ENCODE measurements around the gene STX8.
"Not testable (repeated sequence)": the region's sequence is repeated elsewhere in the genome, so short reads cannot be mapped to it uniquely, and the experiment has no call there.

The STX8 gene

DNA sequence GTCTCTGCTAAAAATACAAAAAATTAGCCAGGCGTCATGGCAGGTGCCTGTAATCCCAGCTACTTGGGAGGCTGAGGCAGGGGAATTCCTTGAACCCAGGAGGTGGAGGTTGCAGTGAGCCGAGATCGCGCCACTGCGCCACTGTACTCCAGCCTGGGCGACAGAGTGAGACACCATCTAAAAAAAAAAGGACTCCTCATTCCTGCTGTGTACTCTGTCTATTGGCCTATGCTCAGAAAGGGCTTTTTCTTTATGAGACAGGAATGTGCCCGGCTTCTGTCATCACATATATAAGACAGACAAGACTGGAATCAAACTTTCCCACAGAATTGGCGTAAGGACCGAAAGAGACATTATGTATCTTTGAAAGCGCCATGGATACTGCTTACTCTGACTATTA, 236.1 kb downstream of the STX8 start:
- DNase-seq (ENCODE audit: low spot score), result not testable (repeated sequence)

DNA sequence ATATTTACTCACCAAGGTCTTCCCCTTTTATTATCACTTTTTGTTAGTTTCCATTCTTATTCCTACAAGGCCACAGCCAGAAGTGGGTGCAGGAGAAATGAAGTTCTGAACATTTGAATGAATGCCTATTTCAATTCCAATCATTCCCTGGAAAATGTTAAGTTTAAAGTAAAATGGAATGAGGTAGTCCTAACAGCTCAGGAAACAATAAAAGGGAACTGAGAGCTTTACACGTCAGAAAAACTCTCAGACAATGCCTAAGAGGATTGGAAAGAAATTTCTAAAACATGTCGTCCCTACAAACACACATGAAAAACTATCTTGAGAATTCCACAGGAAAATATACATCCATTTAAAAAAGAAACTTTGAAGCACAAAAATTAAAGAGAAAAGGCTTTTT, 238.8 kb downstream of the STX8 start:
- no peak for DNase-seq (ENCODE audit: low spot score)

GRCh38 chr17:9334536-9335446, 240.8 kb downstream of the STX8 start:
- DNase-seq (ENCODE audit: low spot score), result no peak

GRCh38 chr17:9332132-9332494, 243.5 kb downstream of the STX8 start:
- DNase-seq (ENCODE audit: low spot score), result no peak

DNA sequence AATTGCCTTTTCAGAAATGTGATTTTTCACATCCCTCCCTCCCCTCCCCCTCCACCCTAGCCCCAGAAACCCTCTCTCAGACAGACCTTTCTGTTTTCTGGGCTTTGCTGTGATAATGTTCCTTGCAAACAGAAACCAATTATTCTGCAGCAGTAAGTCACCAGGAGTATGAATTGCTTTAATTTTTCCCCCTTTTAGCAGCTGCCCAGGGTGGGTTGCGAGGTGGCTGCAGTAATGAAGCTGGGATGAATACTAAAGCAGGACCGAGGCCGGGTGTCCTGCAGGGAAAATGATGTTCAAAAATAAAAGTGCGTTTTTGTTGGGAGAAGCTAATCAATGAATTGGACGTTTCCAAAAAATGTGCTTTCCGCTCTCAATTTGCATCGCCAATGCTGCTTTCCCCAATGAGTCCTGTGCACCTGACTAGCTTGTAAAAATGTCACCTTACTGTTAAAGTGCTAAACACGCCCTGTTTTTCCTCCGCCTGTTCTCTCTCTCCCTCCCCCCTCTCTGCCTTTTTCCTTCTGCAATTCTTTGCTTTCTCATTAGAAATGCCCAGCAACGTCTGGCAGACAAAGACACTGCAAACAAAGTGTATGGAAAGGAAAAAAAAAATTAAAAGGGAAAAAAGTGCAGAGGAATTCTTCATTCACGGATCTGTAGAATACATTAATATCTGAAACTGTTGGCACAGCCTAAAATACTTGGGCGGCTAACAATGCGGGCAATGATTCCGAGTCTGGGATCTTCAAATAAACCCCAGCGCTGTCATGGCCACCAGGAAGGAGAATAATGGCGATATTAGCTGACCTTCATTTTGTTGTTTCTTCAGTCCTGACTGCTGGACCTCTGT, 244.1 kb downstream of the STX8 start:
- DNase-seq (ENCODE audit: low spot score), result no peak

DNA sequence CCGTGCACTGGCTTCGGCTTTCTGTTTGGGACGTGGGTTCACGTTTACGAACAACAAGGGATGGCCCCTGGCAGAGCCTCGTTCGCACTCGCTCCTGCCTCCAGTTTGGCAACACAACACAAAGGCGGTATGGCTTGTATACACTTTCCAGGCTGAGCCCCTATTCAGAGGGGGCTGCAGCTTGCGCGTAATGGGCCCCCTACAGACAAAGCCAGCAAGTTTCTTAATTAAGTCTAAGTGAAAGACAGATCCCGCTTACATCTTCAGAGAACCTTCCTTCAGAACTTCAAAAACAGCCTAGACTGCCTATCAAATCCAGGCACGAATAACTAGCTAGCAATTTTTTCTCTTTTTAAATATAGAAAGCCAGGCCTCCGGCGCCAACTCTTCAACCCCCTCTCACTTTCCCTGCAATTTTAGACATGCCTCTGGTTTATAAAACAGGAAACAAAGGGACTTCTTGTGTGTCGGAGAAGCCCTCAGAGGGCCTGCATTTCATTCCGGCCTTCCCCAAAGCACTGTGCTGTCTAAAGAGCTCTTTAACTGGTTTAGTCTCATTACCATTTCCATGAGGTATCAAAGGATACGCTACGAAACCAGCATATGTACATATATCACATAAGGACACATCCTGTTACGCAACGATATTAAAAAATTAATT, 244.9 kb downstream of the STX8 start:
- DNase-seq (ENCODE audit: low spot score), result no peak

- DNase-seq (ENCODE audit: low spot score), result no peak
Observed at GRCh38 chr17:9330141-9330540, 245.5 kb downstream of the STX8 start.

GRCh38 chr17:9329251-9329921, 246.2 kb downstream of the STX8 start:
- DNase-seq (ENCODE audit: low spot score), result no peak

GRCh38 chr17:9324864-9325263, 250.8 kb downstream of the STX8 start:
- no peak for DNase-seq (ENCODE audit: low spot score)

DNA sequence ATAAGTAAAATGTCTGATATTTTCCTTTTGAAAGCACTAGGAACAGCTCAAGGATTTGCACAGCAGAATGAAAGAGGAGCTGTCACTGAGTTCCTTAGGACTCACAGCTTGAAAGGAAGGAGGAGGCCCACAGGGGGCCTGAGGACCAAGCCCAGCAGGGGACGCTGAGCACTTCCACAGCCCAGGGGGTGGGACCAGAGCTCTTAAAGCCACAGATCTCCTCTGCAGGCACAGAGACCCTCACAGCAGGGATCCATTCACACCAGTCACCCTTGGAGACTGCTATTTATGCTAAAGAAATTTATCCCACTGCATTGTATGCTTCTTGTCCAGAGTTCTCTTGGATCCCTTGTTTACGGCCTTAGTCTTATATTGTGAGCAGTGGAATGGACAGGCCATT, 253.3 kb downstream of the STX8 start:
- DNase-seq (ENCODE audit: low spot score), result no peak

DNA sequence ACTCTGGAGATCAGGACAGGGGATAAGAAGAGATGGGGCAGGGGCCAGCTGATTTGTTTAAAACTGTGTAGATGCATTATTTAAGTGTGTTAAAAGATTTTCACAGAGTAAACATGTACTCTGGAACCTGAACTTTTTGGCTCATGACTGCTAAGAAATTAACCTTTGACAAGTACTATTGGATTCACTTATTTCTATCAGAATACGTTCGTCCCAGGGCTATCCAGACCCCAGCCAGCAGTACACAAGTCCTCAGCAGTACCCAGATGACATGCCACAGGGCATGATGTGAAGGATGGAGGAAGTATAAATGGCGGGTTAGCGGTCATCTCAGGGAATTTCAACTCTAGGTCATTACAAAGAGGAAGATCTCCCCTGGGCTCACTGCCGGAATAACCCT, 253.7 kb downstream of the STX8 start:
- no peak for DNase-seq (ENCODE audit: low spot score)

- no peak for DNase-seq (ENCODE audit: low spot score)
Observed at GRCh38 chr17:9315360-9315759, 260.3 kb downstream of the STX8 start.

GRCh38 chr17:9313346-9313745, 262.3 kb downstream of the STX8 start:
- no peak for DNase-seq (ENCODE audit: low spot score)

GRCh38 chr17:9309216-9309615, 266.4 kb downstream of the STX8 start:
- no peak for DNase-seq (ENCODE audit: low spot score)

DNA sequence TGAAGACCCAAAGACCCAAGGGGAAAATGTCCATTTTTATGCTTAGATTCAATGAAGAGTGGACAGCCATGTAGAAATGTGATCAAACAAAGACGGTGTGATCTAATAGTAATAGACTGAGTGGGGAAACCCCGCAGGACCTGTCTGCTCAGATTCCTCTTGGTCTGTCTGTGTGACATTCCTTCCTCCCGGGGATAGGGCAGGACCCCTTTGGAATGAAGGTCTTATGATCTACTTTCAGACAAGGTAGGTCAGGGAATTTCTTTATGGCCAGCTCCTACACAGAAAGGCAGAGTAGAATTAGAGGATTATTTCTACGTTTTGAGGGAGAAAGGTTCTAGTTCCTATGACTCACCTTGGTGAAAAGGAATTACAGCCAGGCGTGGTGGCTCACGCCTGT, 267.6 kb downstream of the STX8 start:
- DNase-seq (ENCODE audit: low spot score), result no peak

DNA sequence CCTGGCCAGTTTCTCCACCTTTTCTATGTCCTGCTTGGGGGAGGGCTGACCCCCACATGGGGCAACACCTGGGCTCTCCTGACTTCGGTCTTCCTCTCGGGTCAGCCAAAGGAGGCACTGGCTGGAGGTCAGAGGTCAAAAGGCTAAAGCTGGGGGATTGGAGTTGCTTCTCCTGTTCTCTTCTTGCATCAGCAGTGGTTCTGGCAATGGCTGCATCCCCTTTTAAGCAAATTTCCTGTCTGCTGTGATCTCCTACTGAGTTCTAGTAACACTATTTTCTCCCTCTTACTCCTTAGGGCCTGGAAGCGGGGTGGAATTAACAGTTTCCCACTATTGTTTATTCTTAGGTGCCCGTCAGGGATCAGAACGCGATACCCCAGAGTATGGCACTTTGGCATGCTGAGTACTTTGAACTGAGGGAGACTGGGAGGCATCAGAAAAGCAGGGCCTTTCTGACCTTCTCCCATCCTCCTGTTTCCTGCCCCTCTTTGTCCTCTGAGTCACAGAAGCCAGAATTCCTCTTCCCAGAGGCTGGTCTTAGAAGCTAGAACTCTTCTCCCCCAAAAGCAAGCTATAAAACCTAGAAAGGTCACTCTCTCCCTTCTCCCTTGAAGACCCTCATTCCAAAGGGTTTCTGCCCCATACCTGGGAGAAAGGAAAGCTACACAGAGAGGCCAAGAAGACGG, 268.2 kb downstream of the STX8 start:
- DNase-seq (ENCODE audit: low spot score), result no peak

- DNase-seq (ENCODE audit: low spot score), result no peak
Observed at GRCh38 chr17:9306086-9306485, 269.5 kb downstream of the STX8 start.

DNA sequence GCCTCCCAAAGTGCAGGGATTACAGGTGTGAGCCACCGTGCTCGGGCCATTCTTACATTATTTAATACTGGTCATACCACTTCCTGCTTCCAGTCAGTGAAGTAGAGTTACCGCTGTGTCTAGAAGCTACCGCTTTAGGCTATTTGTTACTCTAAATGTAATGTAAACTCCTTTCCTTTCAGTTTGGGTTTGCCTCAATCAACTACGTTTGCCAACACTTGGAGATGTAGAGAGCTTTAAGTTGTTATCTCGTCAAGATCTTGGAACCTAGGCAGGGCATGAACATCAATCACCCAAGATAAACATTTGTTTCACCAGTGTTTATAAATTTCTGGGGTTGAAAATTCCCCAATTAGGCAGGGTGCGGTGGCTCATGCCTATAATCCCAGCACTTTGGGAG, 275.9 kb downstream of the STX8 start:
- DNase-seq (ENCODE audit: low spot score), result no peak

DNA sequence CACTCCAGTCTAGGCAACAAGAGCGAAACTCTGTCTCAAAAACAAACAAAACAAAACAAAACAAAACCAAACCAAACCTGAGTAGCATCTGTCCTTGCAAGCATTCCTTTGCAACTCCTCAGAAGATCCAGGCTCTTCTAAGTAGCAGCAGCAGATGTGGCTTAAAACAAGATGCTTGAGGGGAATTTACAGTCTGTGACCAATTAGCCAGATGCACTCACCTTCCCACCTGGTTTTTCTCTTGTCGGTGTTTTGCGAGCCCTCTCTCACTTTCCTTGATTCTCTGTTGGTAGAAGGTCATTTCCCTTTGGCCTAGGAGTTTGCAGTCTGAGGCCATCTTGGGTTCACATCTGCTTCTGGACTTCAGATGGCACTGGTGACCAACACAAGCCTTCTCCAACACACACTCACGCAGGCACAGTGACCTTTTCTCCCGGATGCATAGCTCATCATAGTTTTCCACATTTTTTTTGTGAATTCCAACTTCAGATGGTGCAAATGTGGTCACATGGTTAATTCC, 276.8 kb downstream of the STX8 start:
- no peak for DNase-seq (ENCODE audit: low spot score)

DNA sequence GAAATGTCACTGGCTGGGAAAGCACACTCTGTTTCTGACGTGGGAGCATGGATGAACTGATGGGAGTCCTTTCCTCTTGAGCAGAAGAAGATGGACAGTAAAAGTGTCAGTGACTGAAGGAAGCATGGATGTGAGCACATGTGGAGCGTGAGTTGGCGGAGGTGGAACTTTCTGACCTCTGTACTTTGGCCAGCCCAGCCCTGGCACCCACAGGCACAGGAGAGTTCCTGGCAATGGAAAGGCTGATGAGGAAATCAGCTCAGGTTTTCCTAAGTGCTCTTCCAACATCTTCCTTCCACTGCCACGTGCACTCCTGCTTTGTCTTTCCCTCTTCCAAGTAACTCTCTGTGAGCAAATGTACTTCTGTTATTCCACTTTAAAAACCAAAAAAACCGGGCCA, 277.5 kb downstream of the STX8 start:
- DNase-seq (ENCODE audit: low spot score), result no peak

GRCh38 chr17:9294661-9295210, 280.9 kb downstream of the STX8 start:
- no peak for DNase-seq (ENCODE audit: low spot score)
